ENCODE measurements around the gene MAP3K12. TPM values are rescaled to one million over a fixed set of nuclear protein-coding genes. Genes with fewer than 3 reads are reported as not detected.

Gene MAP3K12
- total and polyA plus RNA-seq, 2 of the 13 experiments (the other 11 are each of a cell fraction or from before 2014, with no cell fraction given), result 0.20 to 1.1 TPM

GRCh38 chr12:53452159-53453077 lies 46.8 kb downstream of the MAP3K12 start (continued):
- peak; percentile 36; the same call in 1 of the 2 replicates for TF ChIP-seq THRA (CRISPR knock-in tag; IDR thresholded peaks at IDR 0.05; ENCODE audit: borderline replicate concordance)
- TF ChIP-seq ZNF773 (CRISPR knock-in tag; IDR thresholded peaks at IDR 0.05; ENCODE audit: borderline replicate concordance), result 0 out of 2 replicates have a peak, but pooled peaks have one; percentile 80
- no peak for TF ChIP-seq ZNF260 (CRISPR knock-in tag; IDR thresholded peaks at IDR 0.05; ENCODE audit: borderline replicate concordance, low read depth)
- peak; percentile 96 for TF ChIP-seq ASH2L (IDR thresholded peaks at IDR 0.05; ENCODE audit: insufficient read length, low read depth, low read length)
- 0 out of 2 replicates have a peak, but pooled peaks have one; percentile 32 for TF ChIP-seq ZNF280B (CRISPR knock-in tag; IDR thresholded peaks at IDR 0.05; ENCODE audit: borderline replicate concordance)
- no peak for TF ChIP-seq NCOA1 (CRISPR knock-in tag; IDR thresholded peaks at IDR 0.05)
- TF ChIP-seq BCLAF1 (IDR thresholded peaks at IDR 0.05), result no peak
- TF ChIP-seq MXD1 (CRISPR knock-in tag; IDR thresholded peaks at IDR 0.05), result peak; percentile 69
- no peak for TF ChIP-seq ZNF253 (CRISPR knock-in tag; IDR thresholded peaks at IDR 0.05; ENCODE audit: borderline replicate concordance)
- 0 out of 2 replicates have a peak, but pooled peaks have one; percentile 27 for TF ChIP-seq ZNF616 (CRISPR knock-in tag; IDR thresholded peaks at IDR 0.05; ENCODE audit: low read depth)
- TF ChIP-seq MBNL3 (CRISPR knock-in tag; conservative IDR thresholded peaks at IDR 0.05), result no peak

Data from HepG2 (cell line).